OCI-LY3 (cell line): ENCODE results near the gene ZBTB44.

Source experiments
- CTCF ChIP-seq: fragments of 200-600, 300-600 bp; sonication (generic); IDR thresholded peaks from 2 replicates; pipeline ENCODE4 v1.5.1; 2014; ENCODE audit warnings: antibody characterized with exemption, low read length, low read depth
- EZH2phosphoT487 ChIP-seq: fragments of 200-600 bp; shearing (Covaris generic); IDR thresholded peaks from 2 replicates; pipeline ENCODE4 v1.6.1; 2018; ENCODE audit warnings: antibody characterized with exemption, mixed run types, low read depth

- no peak for TF ChIP-seq CTCF
- TF ChIP-seq EZH2phosphoT487: no peak
Observed at GRCh38 chr11:130183878-130184610, 130.7 kb downstream of the ZBTB44 start.
